Stimulated activated CD4-positive, alpha-beta T cell treated with anti-CD3 and anti-CD28 coated beads, Interleukin-4, amount 100 ng/mL, for 1 hour (primary cell): Measurements from ENCODE around the gene L3MBTL1.
"Not testable (repeated sequence)": the region's sequence is repeated elsewhere in the genome, so short reads cannot be mapped to it uniquely, and the experiment has no call there.

Source experiments
- DNase-seq: peaks from one replicate; pipeline ENCODE4 v3.0.0-alpha.2; 2020

L3MBTL1 gene

GRCh38 chr20:43560974-43561373, 53.5 kb downstream of the L3MBTL1 start:
- DNase-seq: no peak

GRCh38 chr20:43563429-43563828, 55.9 kb downstream of the L3MBTL1 start:
- DNase-seq: no peak

GRCh38 chr20:43563991-43564390, 56.5 kb downstream of the L3MBTL1 start:
- DNase-seq: no peak

- no peak for DNase-seq
Observed at GRCh38 chr20:43564455-43564854, 57.0 kb downstream of the L3MBTL1 start.

- DNase-seq: no peak
Observed at GRCh38 chr20:43564993-43565757, 57.7 kb downstream of the L3MBTL1 start.

GRCh38 chr20:43565758-43566104, 58.2 kb downstream of the L3MBTL1 start:
- no peak for DNase-seq

DNA sequence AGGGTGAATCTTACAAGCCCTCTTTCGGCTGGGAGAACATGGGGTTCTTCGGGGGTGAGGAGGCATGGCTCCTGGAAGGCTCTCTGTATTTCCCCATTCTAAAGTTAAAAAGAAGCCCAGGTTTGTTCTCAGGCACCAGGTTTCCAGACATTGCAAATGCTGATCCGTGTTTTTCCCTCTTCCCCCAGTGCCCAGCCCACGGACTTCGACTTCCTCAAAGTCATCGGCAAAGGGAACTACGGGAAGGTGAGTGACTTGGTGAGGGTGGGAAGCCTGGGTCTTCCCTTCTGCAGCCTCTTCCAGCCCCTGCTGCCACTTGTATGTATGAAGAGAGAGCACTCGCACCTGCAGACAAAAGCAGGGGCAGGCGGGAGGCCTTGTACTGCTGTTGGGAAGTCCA, 60.0 kb downstream of the L3MBTL1 start:
- DNase-seq: no peak

- no peak for DNase-seq
Observed at GRCh38 chr20:43568706-43569105, 61.2 kb downstream of the L3MBTL1 start.

DNA sequence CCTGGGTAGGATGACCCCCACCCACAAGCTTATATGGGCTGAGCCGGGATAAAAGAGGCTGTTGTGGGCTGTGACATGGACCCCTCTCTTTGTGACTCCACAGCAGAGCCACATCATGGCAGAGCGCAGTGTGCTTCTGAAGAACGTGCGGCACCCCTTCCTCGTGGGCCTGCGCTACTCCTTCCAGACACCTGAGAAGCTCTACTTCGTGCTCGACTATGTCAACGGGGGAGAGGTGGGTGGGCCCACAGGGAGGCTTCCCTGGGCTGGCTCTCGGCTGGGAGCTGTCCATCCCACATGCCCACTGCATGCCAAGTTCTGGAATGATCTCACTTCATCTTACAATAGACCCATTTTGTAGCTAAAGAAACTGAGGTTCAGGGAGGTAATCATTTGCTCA, 61.8 kb downstream of the L3MBTL1 start:
- no peak for DNase-seq

- no peak for DNase-seq
Observed at GRCh38 chr20:43570496-43570895, 63.0 kb downstream of the L3MBTL1 start.

DNA sequence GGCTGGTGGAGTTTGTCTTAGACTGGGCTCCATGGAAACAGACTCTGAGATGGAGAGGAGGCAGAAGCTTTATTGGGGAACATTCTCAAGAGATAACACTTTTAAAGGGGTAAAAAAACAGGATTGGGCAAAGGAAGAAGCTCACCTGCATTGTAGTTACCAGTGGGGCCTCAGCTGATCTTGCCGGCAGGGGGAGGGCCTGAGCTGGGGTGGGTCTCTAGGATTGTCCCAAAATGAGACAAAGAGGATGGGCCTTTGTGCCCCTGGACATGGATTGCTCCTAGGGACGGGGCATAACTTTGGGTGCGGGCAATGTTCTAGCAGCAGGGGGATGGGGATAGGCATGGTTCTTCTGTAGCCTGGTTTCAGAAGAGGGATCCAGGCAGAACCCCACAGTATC, 63.8 kb downstream of the L3MBTL1 start:
- no peak for DNase-seq

- no peak for DNase-seq
Observed at GRCh38 chr20:43571771-43572170, 64.3 kb downstream of the L3MBTL1 start.

GRCh38 chr20:43572891-43573290, 65.4 kb downstream of the L3MBTL1 start:
- no peak for DNase-seq

DNA sequence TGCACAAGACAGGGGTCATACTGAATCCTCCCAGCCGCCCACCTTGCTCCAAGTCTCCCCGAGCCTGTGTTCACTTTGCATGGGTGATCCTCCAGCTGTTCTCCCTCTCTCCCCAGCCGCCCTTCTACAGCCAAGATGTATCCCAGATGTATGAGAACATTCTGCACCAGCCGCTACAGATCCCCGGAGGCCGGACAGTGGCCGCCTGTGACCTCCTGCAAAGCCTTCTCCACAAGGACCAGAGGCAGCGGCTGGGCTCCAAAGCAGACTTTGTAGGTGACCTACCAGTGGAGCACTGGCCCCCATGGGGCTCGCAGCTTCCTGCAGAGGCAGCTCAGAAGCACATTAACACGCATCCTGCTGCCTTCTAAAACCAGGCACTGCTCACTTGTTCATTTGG, 68.6 kb downstream of the L3MBTL1 start:
- no peak for DNase-seq

- no peak for DNase-seq
Observed at GRCh38 chr20:43579861-43580793, 72.6 kb downstream of the L3MBTL1 start.

DNA sequence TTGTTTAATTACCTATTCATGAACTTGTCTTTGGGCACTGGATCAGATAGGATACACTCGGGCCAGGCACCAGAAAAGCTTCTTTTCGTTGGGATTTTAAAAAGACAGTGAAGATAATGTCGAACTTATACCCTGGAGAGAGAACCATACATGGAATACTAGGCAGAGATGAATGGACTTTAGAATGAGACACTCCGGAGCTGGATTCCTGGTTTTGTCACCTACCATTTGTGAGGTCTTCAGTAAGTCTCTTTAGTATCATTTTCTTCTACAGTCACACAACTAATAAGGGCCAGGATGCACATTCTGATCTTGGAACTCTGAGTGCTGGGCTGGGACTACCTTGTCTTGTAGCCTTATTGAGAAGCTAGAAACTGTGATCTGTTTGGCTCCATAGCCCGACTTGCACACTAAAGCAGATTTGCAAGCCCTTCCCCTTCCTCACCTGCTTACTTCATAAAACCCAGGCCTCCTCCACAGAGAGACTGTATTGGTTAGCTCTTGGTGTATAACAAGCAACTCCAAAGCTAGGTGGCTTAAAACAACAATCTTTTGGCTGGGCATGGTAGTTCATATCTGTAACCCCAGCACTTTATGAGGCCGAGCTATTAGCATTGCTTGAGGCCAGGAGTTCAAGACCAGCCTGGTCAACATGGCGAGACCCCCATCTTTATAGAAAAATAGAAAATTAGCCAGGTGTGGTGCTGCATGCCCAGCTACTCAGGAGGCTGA, 75.8 kb downstream of the L3MBTL1 start:
- no peak for DNase-seq

DNA sequence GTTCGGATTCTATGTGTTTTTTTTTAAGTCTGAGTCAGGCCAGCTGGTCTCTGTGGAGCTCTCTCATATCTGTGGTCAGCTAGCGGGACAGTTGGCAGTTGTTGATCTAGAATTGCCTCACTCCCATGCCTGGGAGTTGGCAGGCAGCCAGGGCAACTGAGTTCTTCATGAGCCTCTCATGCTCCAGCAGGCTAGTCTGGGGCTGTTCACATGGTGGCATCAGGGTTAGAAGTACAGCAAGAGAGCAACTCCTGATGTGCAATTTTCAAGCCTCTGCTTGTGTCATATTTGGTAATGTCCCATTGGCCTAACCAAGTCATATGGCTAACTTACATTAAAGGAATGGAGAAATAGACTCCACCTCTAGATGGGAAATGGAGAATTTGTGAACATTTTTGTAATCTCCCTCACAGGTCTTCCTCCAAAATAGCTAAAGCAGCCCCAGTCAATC, 76.5 kb downstream of the L3MBTL1 start:
- no peak for DNase-seq

DNA sequence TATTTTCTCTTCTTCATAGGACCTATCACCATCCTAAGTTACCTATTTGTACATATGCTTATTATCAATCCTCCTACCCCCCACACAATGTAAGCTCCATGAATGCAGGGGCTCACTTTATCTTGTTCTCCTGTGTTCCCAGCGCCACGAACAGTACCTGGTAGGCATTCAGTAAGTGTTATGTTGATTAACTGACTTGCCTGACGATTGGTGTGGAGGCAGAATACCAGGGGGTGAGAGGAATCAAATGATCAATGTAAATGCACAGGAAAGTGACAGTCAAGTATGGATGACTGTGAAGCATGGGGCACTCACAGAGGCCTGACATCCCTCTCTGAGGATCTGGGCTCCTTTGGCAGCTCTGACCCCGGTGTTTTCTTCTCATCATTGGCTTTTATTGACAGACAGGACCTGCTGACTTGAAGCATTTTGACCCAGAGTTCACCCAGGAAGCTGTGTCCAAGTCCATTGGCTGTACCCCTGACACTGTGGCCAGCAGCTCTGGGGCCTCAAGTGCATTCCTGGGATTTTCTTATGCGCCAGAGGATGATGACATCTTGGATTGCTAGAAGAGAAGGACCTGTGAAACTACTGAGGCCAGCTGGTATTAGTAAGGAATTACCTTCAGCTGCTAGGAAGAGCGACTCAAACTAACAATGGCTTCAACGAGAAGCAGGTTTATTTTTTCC, 77.1 kb downstream of the L3MBTL1 start:
- DNase-seq: no peak

DNA sequence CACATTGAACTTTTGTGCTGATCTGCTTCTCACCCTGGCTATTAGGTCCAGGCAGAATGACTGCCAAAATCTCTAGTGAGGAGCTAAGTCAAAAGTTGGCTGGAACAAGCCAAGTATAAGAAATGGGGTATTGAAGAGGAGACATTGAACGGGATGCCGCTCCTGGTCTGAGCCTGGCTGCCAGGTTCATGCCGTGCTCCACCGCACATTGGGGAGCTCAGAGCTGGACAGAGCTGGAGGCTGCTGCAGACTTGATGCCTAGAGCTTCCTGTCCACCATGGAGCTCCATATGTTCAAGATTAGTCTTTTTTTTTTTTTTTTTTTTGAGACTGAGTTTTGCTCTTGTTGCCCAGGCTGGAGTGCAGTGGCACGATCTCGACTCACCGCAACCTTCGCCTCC, 79.1 kb downstream of the L3MBTL1 start:
- no peak for DNase-seq

DNA sequence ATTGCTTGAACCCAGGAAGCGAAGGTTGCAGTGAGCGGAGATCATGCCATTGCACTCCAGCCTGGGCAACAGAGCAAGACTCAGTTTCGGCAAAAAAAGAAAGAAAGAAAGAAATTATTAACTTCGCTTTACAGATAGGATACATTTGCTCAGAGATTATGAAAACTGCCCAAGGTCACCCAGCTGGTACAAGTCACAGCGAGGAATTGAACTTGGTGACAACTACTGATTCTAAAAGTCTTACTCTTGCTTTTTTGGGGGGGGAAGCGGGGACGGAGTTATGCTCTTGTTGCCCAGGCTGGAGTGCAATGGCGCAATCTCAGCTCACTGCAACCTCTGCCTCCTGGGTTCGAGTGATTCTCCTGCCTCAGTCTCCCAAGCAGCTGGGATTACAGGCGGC, 81.0 kb downstream of the L3MBTL1 start:
- not testable (repeated sequence) for DNase-seq

DNA sequence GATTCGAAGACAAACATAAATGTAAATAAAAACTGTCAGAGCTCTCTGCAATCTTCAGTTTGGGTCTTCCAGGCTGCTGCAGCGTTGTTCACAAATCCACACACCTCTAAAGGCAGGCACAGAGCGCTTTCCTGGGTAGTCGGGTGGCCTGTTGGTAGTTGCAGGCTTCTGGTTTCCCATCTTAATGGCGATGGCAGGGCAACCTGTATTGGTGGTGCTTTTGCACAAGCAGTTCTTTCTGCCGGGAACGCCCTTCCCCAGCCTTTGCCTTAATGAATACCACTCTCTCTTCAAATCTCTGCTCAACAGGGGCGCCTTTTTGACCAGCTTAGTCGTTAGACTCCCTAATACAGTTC, 82.5 kb downstream of the L3MBTL1 start:
- DNase-seq: no peak

GRCh38 chr20:43590392-43591303, 83.2 kb downstream of the L3MBTL1 start, which contains the start of gene IFT52:
Gene IFT52, plus strand, starts transcription at chr20:43590937. Its CDS starts 3,762 bp downstream, at chr20:43594699.
- DNase-seq: peak; percentile 89
